Ascending aorta (tissue), 2 donors: ENCODE measurements around the gene BBOF1. TPM values are rescaled to one million over a fixed set of nuclear protein-coding genes. Genes with fewer than 3 reads are reported as not detected.

Experiments
- DNase-seq, 2 donors: peaks; one replicate each; pipeline ENCODE4 v3.0.0-alpha.2; 2019; ENCODE audit warnings: low spot score in 2 of 2
- H3K27ac ChIP-seq, 2 donors: fragments of 200-600 bp; sonication (generic); one replicate each; pipeline ENCODE4 v1.5.1; 2016 to 2017; ENCODE audit warnings: mild to moderate bottlenecking in 1 of 2
- H3K27me3 ChIP-seq: fragments of 200-600 bp; sonication (generic); one replicate; pipeline ENCODE4 v1.5.1; 2017
- H3K36me3 ChIP-seq, 2 donors: fragments of 200-600 bp; sonication (generic); one replicate each; pipeline ENCODE4 v1.5.1; 2016
- H3K4me1 ChIP-seq, 2 donors: fragments of 200-600 bp; sonication (generic); one replicate each; pipeline ENCODE4 v1.5.1; 2016 to 2017; ENCODE audit warnings: mild to moderate bottlenecking in 1 of 2
- H3K4me3 ChIP-seq, 2 donors: fragments of 200-600 bp; sonication (generic); one replicate each; pipeline ENCODE4 v1.5.1; 2016 to 2017; ENCODE audit warnings: mild to moderate bottlenecking in 1 of 2
- H3K9me3 ChIP-seq, 2 donors: fragments of 200-600 bp; sonication (generic); one replicate each; pipeline ENCODE4 v1.5.1; 2016
- intact Hi-C: fragments of 100-400 bp; cut with DNase I; formaldehyde crosslinking; loops from one replicate; pipeline ENCODE4 v1.15.1; 2023
- total RNA-seq: library from RNA; depleted of rRNA; stranded (reverse); fragments of >200 nt; gene quantifications from one replicate; pipeline ENCODE4 v1.1.0, GENCODE V29; 2016
- TF ChIP-seq, protein P1 (sequence below), 3 experiments: fragments of 200-600 bp in 2 of 3; fragments of 450-650 bp in 1 of 3; sonication (generic) in 2 of 3; IDR thresholded peaks; one replicate each; pipeline ENCODE4 v1.5.1; 2016 to 2019; ENCODE audit warnings: antibody characterized with exemption in 3 of 3, mild to moderate bottlenecking in 1 of 3, moderate library complexity in 1 of 3

BBOF1 gene
- total RNA-seq, 1 donor from 2014 or later: 16.2 TPM

DNA sequence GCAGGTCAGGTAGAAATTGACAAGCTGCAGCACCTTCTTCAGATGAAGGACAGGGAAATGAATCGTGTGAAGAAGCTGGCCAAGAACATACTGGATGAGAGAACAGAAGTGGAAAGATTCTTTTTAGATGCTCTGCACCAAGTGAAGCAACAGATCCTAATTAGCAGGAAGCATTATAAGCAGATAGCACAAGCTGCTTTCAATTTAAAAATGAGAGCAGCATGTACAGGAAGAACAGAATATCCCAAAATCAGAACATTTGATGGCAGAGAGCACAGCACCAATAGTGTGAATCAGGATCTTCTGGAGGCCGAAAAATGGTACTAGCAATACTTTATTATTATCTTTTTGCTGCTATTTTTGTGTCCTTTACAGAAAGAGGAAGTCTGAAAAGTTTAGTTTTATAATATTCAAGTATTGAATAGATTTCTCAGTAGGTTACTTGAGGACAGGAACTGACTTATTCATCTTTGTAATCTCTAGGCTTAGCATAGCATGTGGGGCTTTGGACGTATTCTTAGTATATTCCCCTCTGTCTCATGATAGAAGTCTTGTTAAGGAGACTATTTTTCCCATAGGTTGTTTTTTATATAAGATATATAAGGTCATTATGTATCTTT, 30.8 kb downstream of the BBOF1 start:
- Histone ChIP-seq H3K4me1 (no peaks in the 10 kb centered on the region), H3K4me3 (no peak overlapping the region), H3K9me3 (no peaks in the 10 kb centered on the region), H3K27ac (no peak overlapping the region), H3K36me3 (no peaks in the 10 kb centered on the region), H3K27me3 (no peaks in the 10 kb centered on the region)
- TF ChIP-seq, protein P1, sequence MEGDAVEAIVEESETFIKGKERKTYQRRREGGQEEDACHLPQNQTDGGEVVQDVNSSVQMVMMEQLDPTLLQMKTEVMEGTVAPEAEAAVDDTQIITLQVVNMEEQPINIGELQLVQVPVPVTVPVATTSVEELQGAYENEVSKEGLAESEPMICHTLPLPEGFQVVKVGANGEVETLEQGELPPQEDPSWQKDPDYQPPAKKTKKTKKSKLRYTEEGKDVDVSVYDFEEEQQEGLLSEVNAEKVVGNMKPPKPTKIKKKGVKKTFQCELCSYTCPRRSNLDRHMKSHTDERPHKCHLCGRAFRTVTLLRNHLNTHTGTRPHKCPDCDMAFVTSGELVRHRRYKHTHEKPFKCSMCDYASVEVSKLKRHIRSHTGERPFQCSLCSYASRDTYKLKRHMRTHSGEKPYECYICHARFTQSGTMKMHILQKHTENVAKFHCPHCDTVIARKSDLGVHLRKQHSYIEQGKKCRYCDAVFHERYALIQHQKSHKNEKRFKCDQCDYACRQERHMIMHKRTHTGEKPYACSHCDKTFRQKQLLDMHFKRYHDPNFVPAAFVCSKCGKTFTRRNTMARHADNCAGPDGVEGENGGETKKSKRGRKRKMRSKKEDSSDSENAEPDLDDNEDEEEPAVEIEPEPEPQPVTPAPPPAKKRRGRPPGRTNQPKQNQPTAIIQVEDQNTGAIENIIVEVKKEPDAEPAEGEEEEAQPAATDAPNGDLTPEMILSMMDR (IDR thresholded peaks at IDR 0.05): no peak
- intact Hi-C loops: no loop called here
- no peak for DNase-seq

DNA sequence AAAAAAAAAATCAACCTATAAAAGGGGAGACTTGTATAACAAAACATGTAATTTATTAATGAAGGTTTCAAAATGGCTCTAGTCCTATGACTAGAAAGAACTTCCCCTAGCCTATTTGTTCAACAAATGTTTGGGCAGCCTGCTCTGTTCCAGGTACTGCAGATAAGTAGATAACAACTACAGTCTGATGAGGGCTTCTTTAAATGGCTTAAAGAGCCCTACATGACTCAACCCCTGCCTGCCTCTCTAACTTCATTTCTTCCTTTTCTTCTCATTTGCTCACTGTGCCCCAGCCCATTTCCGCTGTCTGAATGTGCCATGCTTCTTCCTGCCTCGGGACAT, 43.6 kb downstream of the BBOF1 start:
- H3K36me3 ChIP-seq: peaks cover 68 to 95% of the 10 kb centered on the region in 2 donors

DNA sequence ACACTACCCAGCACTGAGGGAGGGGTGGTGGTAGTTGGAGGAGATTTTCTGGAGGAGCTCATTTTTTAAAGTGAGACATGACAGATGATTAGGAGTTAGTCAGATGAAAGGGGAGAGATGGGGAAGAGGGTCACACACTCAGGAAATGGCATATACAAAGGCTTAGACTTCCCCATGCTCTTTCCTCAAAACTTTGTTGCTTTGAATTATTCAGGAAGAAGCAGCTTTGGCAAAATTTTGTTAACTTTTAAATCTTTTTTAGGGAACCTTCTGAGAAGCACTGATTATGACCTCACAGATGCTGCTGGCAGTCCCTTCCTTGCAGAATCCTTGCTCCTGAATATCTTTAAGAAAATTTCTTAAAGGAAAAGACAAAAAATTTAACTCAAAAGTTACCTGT, 45.3 kb downstream of the BBOF1 start:
- Histone ChIP-seq H3K9me3 (no peaks in the 10 kb centered on the region), H3K27ac (no peak overlapping the region), H3K4me3 (no peak overlapping the region), H3K4me1 (no peaks in the 10 kb centered on the region), H3K36me3 (peaks cover 76 to 94% of the 10 kb centered on the region in 2 donors), H3K27me3 (no peaks in the 10 kb centered on the region)
- TF ChIP-seq, protein P1 (IDR thresholded peaks at IDR 0.05): no peak
- DNase-seq: no peak
- intact Hi-C loops: no loop called here

More for the DNA sequence above, 43.6 kb downstream of the BBOF1 start:
- no peak overlapping the region for H3K4me3 ChIP-seq
- intact Hi-C loops: no loop called here
- H3K27me3 ChIP-seq: no peaks in the 10 kb centered on the region
- TF ChIP-seq, protein P1 (IDR thresholded peaks at IDR 0.05): no peak
- DNase-seq: no peak
- H3K9me3 ChIP-seq: no peaks in the 10 kb centered on the region
- H3K4me1 ChIP-seq: no peaks in the 10 kb centered on the region
- no peak overlapping the region for H3K27ac ChIP-seq

DNA sequence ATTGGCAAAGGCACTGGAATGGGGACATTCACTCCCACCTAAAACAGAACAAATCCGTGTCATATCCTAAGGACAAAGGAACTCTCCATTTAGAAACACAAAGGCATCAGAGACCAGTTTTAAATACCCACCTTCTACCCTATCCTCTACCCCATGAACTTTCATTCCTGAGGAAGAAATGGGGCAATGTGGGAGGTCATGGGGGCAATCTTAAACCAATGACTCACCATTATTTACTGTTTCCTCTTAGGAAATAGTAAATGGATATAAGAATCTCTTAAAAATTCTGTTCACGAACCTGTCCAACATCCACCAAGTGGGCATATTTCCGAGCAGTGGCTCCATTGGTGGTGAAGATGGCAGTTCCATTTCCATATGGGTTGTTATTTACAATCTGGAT, 45.7 kb downstream of the BBOF1 start:
- DNase-seq: no peak
- no peak overlapping the region for H3K27ac ChIP-seq
- no peaks in the 10 kb centered on the region for H3K9me3 ChIP-seq
- TF ChIP-seq, protein P1 (IDR thresholded peaks at IDR 0.05): no peak
- intact Hi-C loops: no loop called here
- no peaks in the 10 kb centered on the region for H3K27me3 ChIP-seq
- no peak overlapping the region for H3K4me3 ChIP-seq
- peaks cover 74 to 93% of the 10 kb centered on the region in 2 donors for H3K36me3 ChIP-seq
- H3K4me1 ChIP-seq: no peaks in the 10 kb centered on the region

DNA sequence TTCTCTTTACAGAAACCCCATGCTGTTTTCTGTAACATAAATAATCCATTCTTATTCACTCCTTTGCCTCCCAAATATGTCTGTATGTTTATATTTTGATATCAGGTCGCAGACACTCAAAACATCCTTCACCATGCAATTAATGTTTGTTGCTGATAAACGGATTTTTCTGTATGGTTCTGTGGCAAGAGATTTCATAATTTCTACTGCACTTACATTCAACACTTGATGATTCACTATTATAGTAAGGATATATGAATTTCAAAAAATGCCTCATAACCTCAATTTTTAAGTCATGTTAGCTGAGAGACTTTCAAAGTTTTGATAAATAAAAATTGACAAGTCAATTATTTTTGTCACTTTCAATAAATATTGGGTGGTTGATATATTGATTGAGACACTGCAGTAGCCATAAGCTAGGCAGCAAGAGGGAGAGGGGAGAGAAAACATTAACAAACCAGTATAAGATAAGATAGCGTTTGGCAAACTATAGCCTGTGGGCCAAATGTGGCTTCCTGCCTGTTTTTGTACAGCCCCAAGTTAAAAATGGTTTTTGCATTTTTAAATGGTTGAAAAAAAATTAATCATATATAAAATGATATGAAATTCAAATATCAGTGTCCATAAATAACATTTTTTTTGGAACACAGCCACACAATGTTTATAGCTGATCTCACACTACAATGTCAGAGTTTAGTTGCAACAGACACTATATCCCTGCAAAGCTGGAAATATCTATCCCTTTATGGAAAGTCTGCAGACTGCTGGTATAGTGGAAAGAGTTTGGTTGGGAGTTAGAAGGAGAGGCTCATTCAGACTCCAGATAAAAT, 46.8 kb downstream of the BBOF1 start:
- Histone ChIP-seq H3K27ac (no peak overlapping the region), H3K4me3 (no peak overlapping the region), H3K4me1 (no peaks in the 10 kb centered on the region), H3K9me3 (no peaks in the 10 kb centered on the region), H3K36me3 (peaks cover 79 to 93% of the 10 kb centered on the region in 2 donors), H3K27me3 (no peaks in the 10 kb centered on the region)
- TF ChIP-seq, protein P1 (IDR thresholded peaks at IDR 0.05): no peak
- no peak for DNase-seq
- intact Hi-C loops: no loop called here
